ENCODE data around the gene FOXN3.

FOXN3 gene

DNA sequence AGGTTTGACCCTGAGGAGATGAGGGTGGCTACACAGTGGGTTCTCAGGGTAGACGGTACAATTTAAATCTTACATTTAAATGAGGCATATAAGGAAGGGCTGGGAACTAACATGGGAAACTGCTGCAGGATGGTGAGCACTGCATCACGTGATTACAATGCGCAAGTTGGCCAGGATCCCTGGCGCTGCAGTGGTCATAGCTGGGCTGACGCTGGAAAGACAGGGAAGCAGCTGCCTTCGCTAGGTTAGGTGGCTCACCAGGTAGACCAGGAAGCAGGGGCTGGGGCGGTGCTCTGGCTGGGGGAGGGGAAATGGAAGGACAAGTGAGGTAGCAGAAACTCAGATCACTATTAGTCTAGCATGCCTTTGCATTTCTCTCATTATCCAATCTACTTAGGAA, 149.9 kb downstream of the FOXN3 start:
- no peak for DNase-seq (ENCODE audit: low read depth)
- no peak overlapping the region for H3K4me3 ChIP-seq (ENCODE audit: low read depth, low read length)
- TF ChIP-seq POLR2A (IDR thresholded peaks at IDR 0.05; ENCODE audit: extremely low read depth, insufficient read length) (no peak), MYC (IDR thresholded peaks at IDR 0.05; ENCODE audit: low read depth, low read length) (no peak)
- TF ChIP-seq, protein P1, sequence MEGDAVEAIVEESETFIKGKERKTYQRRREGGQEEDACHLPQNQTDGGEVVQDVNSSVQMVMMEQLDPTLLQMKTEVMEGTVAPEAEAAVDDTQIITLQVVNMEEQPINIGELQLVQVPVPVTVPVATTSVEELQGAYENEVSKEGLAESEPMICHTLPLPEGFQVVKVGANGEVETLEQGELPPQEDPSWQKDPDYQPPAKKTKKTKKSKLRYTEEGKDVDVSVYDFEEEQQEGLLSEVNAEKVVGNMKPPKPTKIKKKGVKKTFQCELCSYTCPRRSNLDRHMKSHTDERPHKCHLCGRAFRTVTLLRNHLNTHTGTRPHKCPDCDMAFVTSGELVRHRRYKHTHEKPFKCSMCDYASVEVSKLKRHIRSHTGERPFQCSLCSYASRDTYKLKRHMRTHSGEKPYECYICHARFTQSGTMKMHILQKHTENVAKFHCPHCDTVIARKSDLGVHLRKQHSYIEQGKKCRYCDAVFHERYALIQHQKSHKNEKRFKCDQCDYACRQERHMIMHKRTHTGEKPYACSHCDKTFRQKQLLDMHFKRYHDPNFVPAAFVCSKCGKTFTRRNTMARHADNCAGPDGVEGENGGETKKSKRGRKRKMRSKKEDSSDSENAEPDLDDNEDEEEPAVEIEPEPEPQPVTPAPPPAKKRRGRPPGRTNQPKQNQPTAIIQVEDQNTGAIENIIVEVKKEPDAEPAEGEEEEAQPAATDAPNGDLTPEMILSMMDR (IDR thresholded peaks at IDR 0.05; ENCODE audit: low read depth, low read length), result no peak
- TF ChIP-seq, protein P2, sequence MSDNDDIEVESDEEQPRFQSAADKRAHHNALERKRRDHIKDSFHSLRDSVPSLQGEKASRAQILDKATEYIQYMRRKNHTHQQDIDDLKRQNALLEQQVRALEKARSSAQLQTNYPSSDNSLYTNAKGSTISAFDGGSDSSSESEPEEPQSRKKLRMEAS (IDR thresholded peaks at IDR 0.05; ENCODE audit: low read depth, low read length), result no peak

DNA sequence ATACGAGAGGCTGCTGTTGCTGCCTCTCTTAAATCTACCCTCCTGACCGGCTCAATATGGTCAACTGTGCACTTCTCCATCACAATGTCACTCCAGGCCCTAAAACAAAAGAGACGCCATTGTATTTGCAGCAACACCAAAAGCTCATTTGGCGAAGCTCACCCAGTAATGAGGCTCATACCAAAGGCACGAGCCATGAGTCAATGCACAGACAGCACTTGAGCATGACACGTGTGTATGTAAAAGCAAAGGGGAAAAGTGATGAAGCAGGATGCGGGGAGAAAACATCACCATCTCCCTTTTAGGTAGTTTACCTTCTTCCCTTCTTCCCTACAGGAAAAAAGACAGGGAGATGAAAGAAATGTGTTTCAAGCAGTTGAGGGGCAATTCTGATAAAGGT, 150.3 kb downstream of the FOXN3 start:
- no peak for DNase-seq (ENCODE audit: low read depth)
- H3K4me3 ChIP-seq (ENCODE audit: low read depth, low read length), result no peak overlapping the region
- TF ChIP-seq, protein P2 (IDR thresholded peaks at IDR 0.05; ENCODE audit: low read depth, low read length), result no peak
- no peak for TF ChIP-seq POLR2A (IDR thresholded peaks at IDR 0.05; ENCODE audit: extremely low read depth, insufficient read length)
- TF ChIP-seq, protein P1 (IDR thresholded peaks at IDR 0.05; ENCODE audit: low read depth, low read length), result no peak
- TF ChIP-seq MYC (IDR thresholded peaks at IDR 0.05; ENCODE audit: low read depth, low read length), result no peak

DNA sequence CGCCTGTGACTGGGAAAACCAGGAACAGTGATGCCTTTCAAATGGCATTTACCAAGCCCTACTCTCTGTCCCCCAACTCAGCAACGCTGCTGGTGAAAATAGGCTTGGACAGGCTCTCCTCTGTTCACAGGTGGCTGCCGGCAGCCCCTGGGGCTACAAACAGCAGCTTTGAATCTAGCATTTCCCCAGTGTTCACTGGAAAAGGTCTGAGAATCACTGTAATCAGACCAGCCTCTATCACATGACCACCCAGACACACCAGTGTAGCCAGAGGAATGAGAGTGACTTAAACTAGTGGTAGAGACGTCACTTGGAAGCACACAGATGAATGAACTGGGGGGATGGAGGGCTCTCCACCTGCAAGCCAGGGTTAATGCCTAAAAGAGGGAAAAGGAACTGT, 151.8 kb downstream of the FOXN3 start:
- no peak for DNase-seq (ENCODE audit: low read depth)
- TF ChIP-seq, protein P1 (IDR thresholded peaks at IDR 0.05; ENCODE audit: low read depth, low read length), result no peak
- TF ChIP-seq POLR2A (IDR thresholded peaks at IDR 0.05; ENCODE audit: extremely low read depth, insufficient read length), result no peak
- TF ChIP-seq, protein P2 (IDR thresholded peaks at IDR 0.05; ENCODE audit: low read depth, low read length), result no peak
- no peak overlapping the region for H3K4me3 ChIP-seq (ENCODE audit: low read depth, low read length)

DNA sequence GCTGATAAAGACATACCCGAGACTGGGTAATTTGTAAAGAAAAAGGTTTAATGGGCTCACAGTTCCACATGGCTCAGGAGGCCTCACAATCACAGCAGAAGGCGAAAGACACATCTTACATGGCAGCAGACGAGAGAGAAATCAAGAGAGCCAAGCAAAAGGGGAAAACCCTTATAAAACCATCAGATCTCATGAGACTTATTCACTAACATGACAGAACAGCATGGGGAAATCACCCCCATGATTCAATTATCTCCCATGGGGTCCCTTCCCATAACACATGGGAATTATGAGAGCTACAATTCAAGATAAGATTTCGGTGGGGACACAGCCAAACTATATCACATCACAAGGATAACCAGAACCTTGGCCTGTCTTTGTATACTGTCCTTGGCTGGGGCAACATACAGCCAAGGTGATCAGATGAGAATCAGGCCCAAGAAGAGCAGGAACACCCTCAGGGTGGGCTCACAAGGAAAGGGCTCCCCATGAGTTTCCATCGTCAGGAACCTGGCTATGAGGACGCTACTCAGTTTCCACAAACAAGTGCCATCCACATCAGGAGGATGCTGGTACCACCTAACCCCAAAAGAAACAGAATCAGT, 152.7 kb downstream of the FOXN3 start:
- DNase-seq (ENCODE audit: low read depth), result no peak
- TF ChIP-seq, protein P2 (IDR thresholded peaks at IDR 0.05; ENCODE audit: low read depth, low read length), result no peak
- TF ChIP-seq, protein P1 (IDR thresholded peaks at IDR 0.05; ENCODE audit: low read depth, low read length), result no peak
- TF ChIP-seq MYC (IDR thresholded peaks at IDR 0.05; ENCODE audit: low read depth, low read length), result no peak
- no peak for TF ChIP-seq POLR2A (IDR thresholded peaks at IDR 0.05; ENCODE audit: extremely low read depth, insufficient read length)
- no peak overlapping the region for H3K4me3 ChIP-seq (ENCODE audit: low read depth, low read length)

DNA sequence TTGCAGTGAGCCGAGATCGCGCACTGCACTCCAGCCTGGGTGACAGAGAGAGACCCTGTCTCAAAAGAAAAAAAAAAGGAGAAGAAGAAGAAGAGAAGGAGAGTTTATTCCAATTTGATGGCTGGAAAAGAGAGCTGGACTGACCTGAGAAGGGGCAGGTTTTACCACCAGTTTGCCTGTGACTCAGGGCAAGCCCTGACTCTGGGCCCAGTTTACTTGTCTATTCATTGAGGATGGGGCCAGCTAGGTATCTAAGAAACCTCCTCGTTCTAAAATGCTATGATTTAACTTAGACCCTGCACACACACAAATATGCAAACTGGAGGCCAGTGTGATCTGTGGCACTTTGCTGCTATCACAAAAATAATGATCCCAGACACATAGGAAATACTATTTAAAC, 155.0 kb downstream of the FOXN3 start:
- no peak overlapping the region for H3K4me3 ChIP-seq (ENCODE audit: low read depth, low read length)
- TF ChIP-seq, protein P2 (IDR thresholded peaks at IDR 0.05; ENCODE audit: low read depth, low read length), result no peak
- no peak for TF ChIP-seq POLR2A (IDR thresholded peaks at IDR 0.05; ENCODE audit: extremely low read depth, insufficient read length)
- no peak for DNase-seq (ENCODE audit: low read depth)

DNA sequence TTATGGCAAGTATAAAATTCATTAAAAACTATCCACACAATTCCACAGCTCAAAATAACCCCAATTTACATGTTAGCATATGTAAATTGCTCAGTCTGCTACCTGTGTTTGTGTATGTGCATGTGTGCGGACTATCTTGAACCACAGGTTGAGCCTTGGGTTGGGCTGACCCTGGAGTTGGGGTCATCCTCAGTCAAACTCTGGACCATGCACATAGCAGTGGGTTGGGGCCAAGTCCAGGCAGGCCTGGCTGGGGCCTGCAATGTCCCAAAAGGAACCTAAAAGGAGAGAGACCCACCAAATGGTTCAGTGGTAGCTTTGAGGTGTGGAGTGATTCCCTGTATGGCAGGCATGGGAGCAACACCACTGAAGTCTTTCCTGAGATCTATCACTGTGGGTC, 156.1 kb downstream of the FOXN3 start:
- no peak for DNase-seq (ENCODE audit: low read depth)
- H3K4me3 ChIP-seq (ENCODE audit: low read depth, low read length), result no peak overlapping the region
- TF ChIP-seq MYC (IDR thresholded peaks at IDR 0.05; ENCODE audit: low read depth, low read length) (no peak), POLR2A (IDR thresholded peaks at IDR 0.05; ENCODE audit: extremely low read depth, insufficient read length) (no peak)
- TF ChIP-seq, protein P1 (IDR thresholded peaks at IDR 0.05; ENCODE audit: low read depth, low read length), result no peak
- TF ChIP-seq, protein P2 (IDR thresholded peaks at IDR 0.05; ENCODE audit: low read depth, low read length), result no peak
